HUES48 (cell line): ENCODE results near the gene TMEM186.
"Not testable (repeated sequence)": the region's sequence is repeated elsewhere in the genome, so short reads cannot be mapped to it uniquely, and the experiment has no call there.

Source experiments
- H3K27ac ChIP-seq: one replicate; pipeline ENCODE4 v1.7.0; 2013; ENCODE audit warnings: low read depth, low read length, inconsistent platforms
- H3K27me3 ChIP-seq: 2 replicates; pipeline ENCODE4 v1.6.1; 2013; ENCODE audit warnings: mild to moderate bottlenecking, low read length; ENCODE audit not compliant: control insufficient read depth, insufficient read depth
- H3K36me3 ChIP-seq: 2 replicates; pipeline ENCODE4 v1.6.1; 2013; ENCODE audit warnings: low read length; ENCODE audit not compliant: control insufficient read depth, insufficient read depth
- H3K4me1 ChIP-seq: 2 replicates; pipeline ENCODE4 v1.6.1; 2013; ENCODE audit warnings: mild to moderate bottlenecking, low read length; ENCODE audit not compliant: control insufficient read depth, insufficient read depth
- H3K4me3 ChIP-seq: 2 replicates; pipeline ENCODE4 v1.5.1; 2013; ENCODE audit warnings: mild to moderate bottlenecking, low read depth, low read length
- H3K9ac ChIP-seq: 2 replicates; pipeline ENCODE4 v1.6.1; 2013; ENCODE audit warnings: mild to moderate bottlenecking, low read depth, low read length, moderate library complexity
- H3K9me3 ChIP-seq: 2 replicates; pipeline ENCODE4 v1.6.1; 2013; ENCODE audit warnings: low read length; ENCODE audit not compliant: control insufficient read depth, insufficient read depth

TMEM186 gene

DNA sequence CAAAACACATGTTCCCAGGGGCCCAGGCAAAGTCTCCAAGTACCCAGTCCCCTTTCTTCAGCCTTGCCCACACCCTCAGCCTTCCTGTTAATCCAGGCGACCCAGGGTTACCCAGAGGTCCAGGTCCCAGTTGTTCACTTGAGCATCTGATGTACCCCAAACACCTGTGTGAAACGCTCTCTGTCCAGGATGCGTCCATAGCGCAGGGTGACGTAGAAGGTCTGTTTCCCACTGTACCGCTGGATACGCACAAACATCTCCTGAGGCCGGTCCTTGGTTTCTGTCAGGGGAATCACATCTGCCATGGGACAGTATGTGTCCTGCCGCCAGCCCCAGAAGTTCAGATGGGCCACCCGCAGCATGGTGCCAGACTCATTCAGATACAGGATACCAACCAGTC is 1.6 kb downstream of the TMEM186 start:
- Histone ChIP-seq H3K36me3 (peaks cover 10% of the 10 kb centered on the region), H3K27me3 (no peaks in the 10 kb centered on the region), H3K27ac (no peak overlapping the region), H3K9ac (no peak overlapping the region), H3K9me3 (no peaks in the 10 kb centered on the region), H3K4me3 (no peak overlapping the region), H3K4me1 (peaks cover 5% of the 10 kb centered on the region)

DNA sequence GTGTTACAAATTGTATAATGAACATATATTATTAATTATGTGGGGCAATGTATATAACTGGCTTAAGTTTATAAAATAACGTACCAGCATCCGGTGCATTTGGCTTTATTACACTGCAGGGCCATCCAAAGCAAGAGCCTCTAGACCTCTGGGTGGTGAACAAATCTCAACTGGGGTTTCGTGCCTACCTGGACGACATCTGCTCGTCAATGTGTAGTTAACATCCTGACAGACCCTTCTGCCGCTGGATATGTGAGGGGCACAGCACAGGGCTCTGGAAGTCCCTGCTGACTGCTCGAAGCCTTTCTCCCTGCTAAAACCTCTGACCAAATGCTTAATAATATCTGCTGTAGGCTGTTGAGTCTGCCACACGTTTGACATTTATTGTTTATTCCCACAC is 2.3 kb downstream of the TMEM186 start:
- Histone ChIP-seq H3K9ac (no peak overlapping the region), H3K4me1 (peaks cover 5% of the 10 kb centered on the region), H3K27ac (no peak overlapping the region), H3K4me3 (no peak overlapping the region), H3K27me3 (no peaks in the 10 kb centered on the region), H3K9me3 (no peaks in the 10 kb centered on the region), H3K36me3 (peaks cover 10% of the 10 kb centered on the region; the same call in 1 of the 2 replicates)

- Histone ChIP-seq H3K4me3 (no peak overlapping the region), H3K27me3 (no peaks in the 10 kb centered on the region), H3K27ac (no peak overlapping the region), H3K9ac (no peak overlapping the region), H3K9me3 (no peaks in the 10 kb centered on the region), H3K4me1 (no peaks in the 10 kb centered on the region), H3K36me3 (no peaks in the 10 kb centered on the region)
These were observed 8.8 kb downstream of the TMEM186 start for GRCh38 chr16:8788578-8789172.

DNA sequence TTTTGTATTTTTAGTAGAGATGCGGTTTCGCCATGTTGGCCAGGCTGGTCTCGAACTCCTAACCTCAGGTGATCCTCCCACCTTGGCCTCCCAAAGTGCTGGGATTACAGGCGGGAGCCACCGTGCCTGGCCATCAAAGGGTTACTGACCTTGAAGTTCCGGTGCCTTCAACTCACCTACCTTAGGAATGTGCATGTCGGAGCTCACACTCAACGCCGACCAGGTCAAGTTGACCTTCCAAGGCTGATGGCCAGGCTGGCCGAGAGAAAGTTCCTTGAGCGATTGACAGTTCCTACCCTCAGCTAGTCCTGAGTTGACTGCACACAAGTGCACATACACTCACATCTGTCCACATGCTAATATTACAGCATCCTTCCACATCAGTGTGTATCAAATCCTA is 11.1 kb downstream of the TMEM186 start:
- not testable (repeated sequence) for H3K9me3 ChIP-seq, H3K36me3 ChIP-seq, H3K9ac ChIP-seq, H3K4me3 ChIP-seq, H3K27me3 ChIP-seq, H3K27ac ChIP-seq, H3K4me1 ChIP-seq

GRCh38 chr16:8785408-8785807 is 12.0 kb downstream of the TMEM186 start:
- Histone ChIP-seq H3K9me3 (no peaks in the 10 kb centered on the region), H3K9ac (no peak overlapping the region), H3K4me1 (no peaks in the 10 kb centered on the region), H3K27me3 (no peaks in the 10 kb centered on the region), H3K4me3 (no peak overlapping the region), H3K27ac (no peak overlapping the region), H3K36me3 (no peaks in the 10 kb centered on the region)

GRCh38 chr16:8782673-8783072 is 14.8 kb downstream of the TMEM186 start:
- Histone ChIP-seq H3K36me3 (no peaks in the 10 kb centered on the region), H3K4me3 (no peak overlapping the region)

GRCh38 chr16:8781797-8782196 is 15.6 kb downstream of the TMEM186 start:
- H3K27me3 ChIP-seq: no peaks in the 10 kb centered on the region
- no peaks in the 10 kb centered on the region for H3K9me3 ChIP-seq
- H3K27ac ChIP-seq: no peak overlapping the region
- H3K36me3 ChIP-seq: no peaks in the 10 kb centered on the region
- no peaks in the 10 kb centered on the region for H3K4me1 ChIP-seq
- no peak overlapping the region for H3K4me3 ChIP-seq
- H3K9ac ChIP-seq: no peak overlapping the region

More at GRCh38 chr16:8782673-8783072, 14.8 kb downstream of the TMEM186 start:
- no peaks in the 10 kb centered on the region for H3K4me1 ChIP-seq
- H3K9ac ChIP-seq: no peak overlapping the region
- H3K9me3 ChIP-seq: no peaks in the 10 kb centered on the region
- H3K27ac ChIP-seq: no peak overlapping the region
- H3K27me3 ChIP-seq: no peaks in the 10 kb centered on the region

DNA sequence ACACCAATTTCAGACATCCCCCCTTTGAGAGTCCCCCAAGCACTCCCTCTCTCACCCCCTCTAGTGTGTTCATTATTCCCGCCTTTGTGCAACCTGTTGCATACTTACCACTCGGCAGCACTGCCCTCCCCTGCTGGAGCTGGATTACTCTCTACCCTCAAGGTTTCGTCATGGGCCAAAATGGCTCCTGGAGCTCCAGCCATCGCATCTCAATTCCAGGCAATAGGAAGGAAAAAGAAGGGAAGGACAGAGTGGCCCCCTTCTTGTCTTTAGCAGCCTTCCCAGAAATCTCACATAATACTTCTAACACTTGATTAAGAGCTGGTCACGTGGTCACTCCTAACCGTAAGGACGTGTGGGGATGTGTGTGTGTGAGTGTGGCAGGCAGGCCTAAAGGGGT is 20.2 kb downstream of the TMEM186 start:
- Histone ChIP-seq H3K27ac (no peak overlapping the region), H3K36me3 (no peaks in the 10 kb centered on the region), H3K4me3 (no peak overlapping the region), H3K9me3 (no peaks in the 10 kb centered on the region), H3K4me1 (no peaks in the 10 kb centered on the region), H3K9ac (no peak overlapping the region), H3K27me3 (no peaks in the 10 kb centered on the region)

GRCh38 chr16:8776129-8776584 is 21.3 kb downstream of the TMEM186 start:
- Histone ChIP-seq H3K36me3 (no peaks in the 10 kb centered on the region), H3K9me3 (no peaks in the 10 kb centered on the region), H3K4me3 (no peak overlapping the region), H3K27ac (no peak overlapping the region), H3K9ac (no peak overlapping the region), H3K27me3 (no peaks in the 10 kb centered on the region), H3K4me1 (no peaks in the 10 kb centered on the region)

DNA sequence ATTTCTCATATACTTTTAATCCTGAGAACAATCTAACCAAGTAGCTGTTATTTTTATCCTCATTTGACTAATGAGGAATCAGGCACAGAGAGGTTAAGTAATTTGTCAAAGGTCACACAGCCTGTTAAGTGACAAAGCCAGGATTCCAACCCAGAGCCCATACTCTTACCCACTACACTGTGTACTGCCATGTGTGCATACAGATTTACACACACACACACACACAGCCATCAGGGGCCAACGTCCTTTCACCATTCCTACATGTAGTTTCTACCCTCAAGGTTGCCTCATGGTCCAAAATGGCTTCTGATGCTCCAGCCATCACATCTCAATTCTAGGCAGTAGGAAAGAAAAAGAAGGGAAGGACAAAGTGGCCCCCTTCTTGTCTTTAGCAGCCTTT is 22.1 kb downstream of the TMEM186 start:
- H3K27me3 ChIP-seq: no peaks in the 10 kb centered on the region
- H3K9ac ChIP-seq: no peak overlapping the region
- H3K4me3 ChIP-seq: no peak overlapping the region
- H3K36me3 ChIP-seq: no peaks in the 10 kb centered on the region
- H3K27ac ChIP-seq: no peak overlapping the region
- no peaks in the 10 kb centered on the region for H3K4me1 ChIP-seq
- H3K9me3 ChIP-seq: no peaks in the 10 kb centered on the region

- no peaks in the 10 kb centered on the region for H3K9me3 ChIP-seq
- H3K4me3 ChIP-seq: no peak overlapping the region
- H3K27me3 ChIP-seq: no peaks in the 10 kb centered on the region
- no peaks in the 10 kb centered on the region for H3K36me3 ChIP-seq
- H3K4me1 ChIP-seq: no peaks in the 10 kb centered on the region
- H3K9ac ChIP-seq: no peak overlapping the region
- H3K27ac ChIP-seq: no peak overlapping the region
These were observed 23.2 kb downstream of the TMEM186 start for GRCh38 chr16:8774208-8774607.

DNA sequence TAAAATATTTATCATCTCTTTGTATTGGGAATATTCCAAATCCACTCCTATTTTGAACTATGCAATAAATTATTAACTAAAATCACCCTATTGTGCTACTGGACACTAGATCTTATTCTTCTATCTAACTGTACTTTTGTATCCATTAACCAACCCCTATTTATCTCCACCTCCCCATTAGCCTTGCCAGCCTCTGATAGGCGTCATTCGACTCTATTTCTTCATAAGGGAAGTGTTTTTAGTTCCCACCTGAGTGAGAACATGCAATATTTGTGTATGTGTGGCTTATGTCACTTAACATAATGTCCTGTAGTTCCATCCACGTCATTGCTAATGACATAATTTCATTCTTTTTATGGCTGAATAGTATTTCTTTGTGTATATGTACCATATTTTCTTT is 23.9 kb downstream of the TMEM186 start:
- Histone ChIP-seq H3K27me3 (no peaks in the 10 kb centered on the region), H3K4me1 (no peaks in the 10 kb centered on the region), H3K27ac (no peak overlapping the region), H3K9ac (no peak overlapping the region), H3K9me3 (no peaks in the 10 kb centered on the region), H3K4me3 (no peak overlapping the region), H3K36me3 (no peaks in the 10 kb centered on the region)
